HG02981 (cell line): ENCODE measurements around the gene POLR1A.

ENCODE experiments used
- ATAC-seq: cut with Tn5 transposase; IDR thresholded peaks from one replicate; pipeline ENCODE4 v1.9.1; 2021; ENCODE audit warnings: mild to moderate bottlenecking, moderate library complexity; ENCODE audit not compliant: unreplicated experiment

Gene POLR1A

GRCh38 chr2:86023366-86023712 lies 82.3 kb downstream of the POLR1A start:
- no peak for ATAC-seq

GRCh38 chr2:86022661-86023365 lies 82.9 kb downstream of the POLR1A start:
- ATAC-seq = no peak

GRCh38 chr2:86021396-86022378 lies 84.0 kb downstream of the POLR1A start:
- ATAC-seq = no peak

- no peak for ATAC-seq
Observed at GRCh38 chr2:86020984-86021383, 84.7 kb downstream of the POLR1A start.

GRCh38 chr2:86019121-86019520 lies 86.6 kb downstream of the POLR1A start:
- no peak for ATAC-seq

- no peak for ATAC-seq
Observed at GRCh38 chr2:86017901-86018896, 87.5 kb downstream of the POLR1A start.

GRCh38 chr2:86016581-86016980 lies 89.1 kb downstream of the POLR1A start:
- no peak for ATAC-seq

- ATAC-seq = no peak
Observed at GRCh38 chr2:86015699-86016098, 90.0 kb downstream of the POLR1A start.

- ATAC-seq = no peak
Observed at GRCh38 chr2:86015006-86015405, 90.7 kb downstream of the POLR1A start.

- ATAC-seq = no peak
Observed at GRCh38 chr2:86014493-86014892, 91.2 kb downstream of the POLR1A start.

- no peak for ATAC-seq
Observed at GRCh38 chr2:86012007-86012712, 93.5 kb downstream of the POLR1A start.

- ATAC-seq = no peak
Observed at GRCh38 chr2:86011449-86011941, 94.2 kb downstream of the POLR1A start.

GRCh38 chr2:86010083-86010482 lies 95.6 kb downstream of the POLR1A start:
- no peak for ATAC-seq

GRCh38 chr2:86006524-86006923 lies 99.2 kb downstream of the POLR1A start:
- ATAC-seq = no peak

GRCh38 chr2:86003967-86004366 lies 101.7 kb downstream of the POLR1A start:
- no peak for ATAC-seq

GRCh38 chr2:86003104-86003503 lies 102.6 kb downstream of the POLR1A start:
- no peak for ATAC-seq

- no peak for ATAC-seq
Observed at GRCh38 chr2:86002375-86002774, 103.3 kb downstream of the POLR1A start.

- ATAC-seq = no peak
Observed at GRCh38 chr2:86001326-86001725, 104.4 kb downstream of the POLR1A start.

- ATAC-seq = no peak
Observed at GRCh38 chr2:86000938-86001312, 104.8 kb downstream of the POLR1A start.
